Islet precursor cell (in vitro differentiated cells): ENCODE data around the gene SIRT3.
"Not testable (repeated sequence)": the region's sequence is repeated elsewhere in the genome, so short reads cannot be mapped to it uniquely, and the experiment has no call there.

Experiments used
- DNase-seq: peaks from one replicate; pipeline ENCODE4 v3.0.0-alpha.2; 2018

Gene SIRT3

DNA sequence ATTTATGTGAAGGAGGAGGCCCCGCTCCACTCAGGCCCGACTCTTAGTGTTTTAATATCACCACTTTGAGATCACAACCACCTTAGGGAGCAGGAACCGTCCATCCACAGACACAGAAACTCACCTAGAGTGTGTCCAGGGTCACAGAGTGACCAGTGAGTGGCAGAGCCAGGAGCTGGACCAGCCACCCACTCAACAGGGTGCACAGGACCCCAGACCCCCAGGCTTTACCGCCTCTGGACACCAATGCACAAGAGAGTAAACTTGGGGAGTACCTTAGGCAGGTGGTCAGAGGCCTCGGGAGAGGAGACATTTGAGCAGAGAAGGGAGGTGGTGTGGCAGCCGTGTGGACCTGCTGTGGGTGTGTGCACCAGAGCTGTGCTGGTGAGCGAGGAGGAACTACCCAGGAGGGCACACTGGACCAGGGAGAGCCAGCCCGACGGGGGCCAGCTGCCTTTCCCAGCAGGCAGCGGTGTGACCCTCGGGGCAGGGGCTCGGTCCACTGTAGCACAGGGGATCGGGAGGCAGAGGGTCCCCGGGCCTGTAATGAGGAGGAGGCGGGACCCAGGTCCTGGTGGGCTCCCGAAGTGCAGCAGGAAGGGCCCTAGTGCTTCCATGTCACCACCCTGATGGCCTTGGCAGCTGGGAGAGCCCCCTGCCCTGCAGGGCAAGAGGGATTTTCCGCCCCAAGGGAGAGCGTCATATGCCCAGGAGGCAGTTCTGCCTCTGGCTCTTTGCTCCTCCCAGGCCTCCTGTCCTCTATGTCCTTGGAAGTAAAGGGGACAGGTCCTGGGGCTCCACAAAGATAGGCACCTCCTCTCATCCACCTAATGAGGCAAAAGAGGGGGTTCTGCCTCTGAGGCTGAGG, 34.5 kb upstream of the SIRT3 start:
- no peak for DNase-seq

DNA sequence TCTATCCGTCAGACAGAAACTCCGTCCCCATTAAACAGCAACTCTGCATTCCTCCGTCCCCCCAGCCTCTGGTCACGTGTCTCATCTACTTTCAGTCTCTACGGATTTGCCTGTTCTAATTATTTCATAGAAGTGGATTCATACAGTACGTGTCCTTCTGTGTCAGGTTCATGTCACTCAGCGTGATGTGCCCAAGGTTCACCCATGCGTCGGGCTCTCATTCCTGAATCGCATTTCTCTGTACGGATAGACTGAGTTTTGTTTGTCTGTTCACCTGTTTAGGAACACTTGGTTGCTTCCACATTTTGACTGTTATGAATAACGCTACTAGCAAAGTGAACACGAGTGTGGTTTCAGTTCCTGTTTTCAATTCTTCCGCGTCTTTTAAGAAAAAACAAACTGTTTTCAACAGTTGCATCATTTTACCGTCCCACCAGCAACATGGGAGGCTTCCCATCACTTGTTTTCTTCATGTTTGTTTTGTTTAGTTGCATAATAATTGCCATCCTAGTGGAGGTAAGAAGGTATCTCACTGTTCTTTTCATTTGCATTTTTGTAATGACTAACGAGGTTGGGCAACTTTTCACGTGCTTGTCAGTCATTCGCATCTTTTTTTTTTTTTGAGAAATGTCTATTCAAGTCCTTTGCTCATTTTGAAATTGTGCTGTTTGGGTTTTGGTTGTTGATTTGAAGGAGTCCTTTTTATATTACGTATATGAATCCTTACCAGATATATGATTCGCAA, 33.2 kb upstream of the SIRT3 start:
- DNase-seq = no peak

DNA sequence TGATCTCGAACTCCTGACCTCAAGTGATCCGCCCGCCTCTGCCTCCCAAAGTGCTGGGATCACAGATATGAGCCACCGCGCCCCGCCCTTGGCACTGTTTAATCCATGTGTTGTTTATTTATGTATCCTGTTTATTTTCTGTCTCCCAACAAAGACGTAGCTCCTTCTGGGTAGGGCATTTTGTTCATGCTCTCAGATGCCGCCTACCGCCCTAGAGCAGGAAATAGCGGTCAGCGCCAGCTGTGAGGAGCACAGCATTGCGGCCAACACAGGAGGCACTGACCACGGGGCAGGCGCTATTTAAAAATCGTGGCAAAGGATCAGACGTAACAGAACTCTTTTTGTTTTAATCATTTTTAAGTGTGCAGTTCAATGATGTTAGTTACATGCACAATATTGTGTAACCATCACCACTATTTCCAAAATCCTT, 32.6 kb upstream of the SIRT3 start:
- not testable (repeated sequence) for DNase-seq

DNA sequence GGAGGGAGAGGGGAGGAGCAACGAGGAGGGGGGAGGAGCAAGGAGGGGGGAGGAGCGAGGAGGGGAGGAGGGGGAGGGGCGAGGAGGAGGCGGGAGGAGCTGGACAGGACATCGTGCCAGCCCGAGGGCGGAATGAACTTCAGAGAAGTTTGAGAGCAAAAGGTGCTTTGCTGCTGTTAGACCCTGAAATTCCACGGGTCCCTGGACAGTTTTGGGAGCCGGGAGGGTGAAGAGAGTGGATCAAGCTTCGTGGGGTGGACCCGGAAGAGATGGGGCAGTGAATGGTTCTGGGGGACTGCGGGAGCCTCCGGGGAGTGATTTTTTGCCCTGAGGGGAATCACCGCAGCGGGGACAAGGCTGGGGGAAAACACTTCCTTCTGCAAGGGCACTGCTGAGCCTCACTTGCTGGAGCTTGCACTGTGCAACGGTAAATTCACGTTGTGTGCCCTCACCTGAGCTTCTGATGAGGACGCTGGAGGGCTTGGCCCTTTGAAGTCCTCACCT, 31.4 kb upstream of the SIRT3 start:
- no peak for DNase-seq

DNA sequence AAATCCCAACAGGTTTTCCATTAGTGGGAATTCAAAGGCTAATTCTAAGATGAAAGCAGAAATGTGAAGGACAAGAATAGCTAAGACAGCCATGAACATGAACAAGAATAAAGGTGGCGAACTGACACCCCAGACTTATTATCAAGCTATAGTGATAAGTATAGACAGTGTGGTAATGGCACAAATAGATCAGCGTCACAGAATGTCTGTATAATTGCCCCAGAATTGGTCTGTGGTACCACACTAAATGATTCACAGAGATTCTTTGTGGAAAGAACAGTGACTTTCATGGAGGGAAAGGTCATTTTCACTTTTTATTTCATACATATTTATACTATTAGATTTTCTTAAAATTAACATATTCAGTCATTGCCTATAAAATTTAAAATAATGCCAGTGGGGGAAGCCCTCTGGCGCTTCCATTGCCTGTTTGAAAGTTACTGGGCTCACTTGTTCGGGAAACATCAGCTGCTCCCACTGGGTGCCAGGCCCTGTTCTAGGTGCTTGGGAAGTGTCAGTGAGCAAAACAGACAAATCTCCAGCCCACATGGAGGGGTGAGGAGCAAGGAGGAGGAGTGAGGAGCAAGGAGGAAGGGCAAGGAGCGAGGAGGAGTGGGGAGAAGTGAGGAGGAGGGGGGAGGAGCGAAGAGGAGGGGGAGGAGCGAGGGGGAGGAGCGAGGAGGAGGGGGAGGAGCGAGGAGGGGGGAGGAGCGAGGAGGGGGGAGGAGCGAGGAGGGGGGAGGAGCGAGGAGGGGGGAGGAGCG, 30.7 kb upstream of the SIRT3 start:
- no peak for DNase-seq

DNA sequence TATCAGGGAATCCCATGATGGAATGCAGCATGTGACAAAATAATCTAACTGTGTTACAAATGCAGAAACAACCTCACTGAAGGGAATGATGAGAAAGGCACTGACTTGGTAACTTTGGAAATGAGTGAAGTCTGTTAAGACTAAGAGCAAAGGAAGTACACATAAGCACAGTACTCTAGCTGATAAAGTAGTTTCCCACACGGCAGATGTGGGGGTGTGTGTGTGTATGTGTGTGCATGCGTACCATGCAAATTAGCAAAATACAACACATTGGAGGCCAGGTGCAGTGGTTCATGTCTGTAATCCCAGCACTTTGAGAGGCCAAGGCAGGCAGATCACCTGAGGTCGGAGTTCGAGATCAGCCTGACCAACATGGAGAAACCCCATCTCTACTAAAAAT, 25.5 kb upstream of the SIRT3 start:
- DNase-seq = no peak

DNA sequence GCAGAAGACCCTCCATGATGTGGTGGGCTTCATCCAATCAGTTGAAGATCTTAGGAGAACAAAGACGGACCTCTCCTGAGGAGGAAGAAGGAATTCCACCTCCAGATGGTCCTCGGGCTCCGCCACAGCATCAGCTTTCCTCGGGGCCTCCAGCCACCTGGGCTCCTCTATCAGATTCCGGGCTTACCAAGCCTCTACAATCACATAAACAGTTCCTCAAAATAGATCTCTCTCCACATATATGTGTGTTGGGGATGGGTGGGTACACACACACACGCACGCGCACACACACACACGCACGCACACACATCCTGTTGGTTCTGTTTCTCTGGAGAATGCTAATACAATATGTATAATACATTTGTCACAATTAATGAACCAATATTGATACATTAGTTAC, 23.3 kb upstream of the SIRT3 start:
- DNase-seq = no peak

DNA sequence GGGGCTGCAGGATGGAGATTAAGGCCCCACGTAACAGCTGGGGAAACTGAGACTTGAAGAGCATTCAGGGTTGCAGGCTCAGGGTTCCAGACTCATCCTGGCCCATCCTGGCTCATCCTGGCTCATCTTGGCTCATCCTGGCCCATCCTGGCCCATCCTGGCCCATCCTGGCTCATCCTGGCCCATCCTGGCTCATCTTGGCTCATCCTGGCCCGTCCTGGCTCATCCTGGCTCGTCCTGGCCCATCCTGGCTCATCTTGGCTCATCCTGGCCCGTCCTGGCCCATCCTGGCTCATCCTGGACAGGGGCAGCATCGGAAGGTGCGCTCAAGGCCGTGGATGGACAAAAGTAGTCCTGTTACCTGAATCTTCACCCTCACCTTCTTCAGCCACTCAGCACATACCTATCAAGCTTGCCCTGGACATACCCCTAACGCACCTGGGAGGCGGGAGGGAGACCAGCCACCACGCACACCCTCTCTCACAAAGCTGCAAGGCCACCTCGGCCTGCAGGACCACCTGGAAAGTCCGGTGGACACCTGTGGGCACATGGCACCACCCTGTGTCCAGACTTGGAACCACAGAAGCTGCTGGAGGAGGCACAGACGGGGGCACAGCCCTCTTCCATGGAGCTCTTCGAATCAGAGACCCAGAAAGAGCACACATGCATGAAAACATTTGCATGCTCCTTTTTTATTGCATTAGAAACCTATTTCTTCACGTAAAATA, 21.8 kb upstream of the SIRT3 start:
- no peak for DNase-seq

DNA sequence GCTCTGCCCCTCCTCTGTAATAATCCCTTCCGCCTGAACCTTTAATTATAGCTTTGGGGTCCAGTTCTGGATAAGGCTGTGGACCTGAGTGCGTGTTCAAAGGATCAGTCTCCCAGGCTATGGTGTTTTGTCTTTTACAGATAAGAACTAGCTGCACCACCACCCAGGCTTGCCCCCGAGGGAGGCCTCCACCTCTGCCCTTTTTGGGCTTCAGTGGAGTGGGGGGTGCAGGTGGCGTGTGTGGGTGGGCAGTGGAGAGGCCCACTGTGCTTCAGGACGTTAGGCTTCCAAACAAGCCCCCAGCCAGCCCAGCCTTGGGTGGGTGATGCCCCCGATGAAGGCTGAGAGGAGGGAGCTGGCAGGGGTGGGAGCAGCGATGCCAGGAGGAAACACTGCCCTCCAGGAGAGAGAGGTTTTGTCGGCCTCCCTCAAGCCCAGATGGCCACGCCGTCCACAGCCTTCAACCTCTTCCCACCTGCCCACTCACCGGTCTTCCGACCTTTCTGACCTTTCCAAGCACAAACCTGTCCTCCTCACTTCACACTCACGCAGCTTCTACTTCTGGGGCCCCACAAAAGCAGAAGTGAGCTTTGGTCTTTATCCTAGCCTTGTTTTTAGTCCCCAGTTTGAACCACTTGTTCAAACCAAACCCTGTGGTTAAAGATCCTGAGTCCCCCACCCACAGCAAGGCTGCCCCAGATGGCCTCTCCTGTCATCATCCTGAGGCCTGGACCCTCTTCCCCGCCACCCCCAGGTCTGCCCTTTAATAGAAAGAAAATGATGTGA, 21.0 kb upstream of the SIRT3 start:
- DNase-seq = no peak

DNA sequence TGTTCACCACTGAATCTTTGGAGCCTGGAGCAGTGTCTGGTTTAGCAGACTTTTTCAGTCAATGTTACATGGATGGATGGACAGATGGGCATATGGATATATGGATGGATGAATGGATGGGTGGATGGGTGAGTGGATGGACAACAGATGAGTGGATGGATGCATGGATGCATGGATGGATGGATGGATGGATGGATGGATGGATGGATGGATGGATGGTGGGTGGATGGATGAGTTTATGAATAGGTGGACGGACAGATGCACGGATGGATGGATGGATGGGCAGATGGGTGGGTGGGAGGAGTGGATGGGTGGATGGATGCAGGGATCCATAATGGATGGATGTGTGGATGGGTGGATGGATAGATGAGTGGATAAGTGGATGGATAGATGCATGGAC, 19.7 kb upstream of the SIRT3 start:
- DNase-seq = no peak

DNA sequence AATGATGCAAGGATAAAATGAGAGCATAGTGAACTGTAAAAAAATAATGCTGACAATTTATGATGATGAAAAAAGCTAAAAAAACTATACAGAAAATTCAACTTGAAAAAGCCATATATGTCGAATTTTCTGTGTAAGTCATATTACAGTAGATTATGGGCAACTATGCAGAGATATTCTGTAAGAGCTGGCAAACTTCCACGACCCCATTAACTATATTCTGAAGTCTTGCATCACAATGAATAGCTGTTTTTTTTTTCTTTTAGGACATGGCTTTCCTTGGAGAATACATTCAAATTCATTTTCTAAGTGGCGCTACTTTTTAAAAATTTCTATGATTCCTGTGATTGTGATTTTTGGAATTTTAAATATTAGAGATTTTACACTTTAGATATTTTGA, 19.0 kb upstream of the SIRT3 start:
- DNase-seq = no peak

DNA sequence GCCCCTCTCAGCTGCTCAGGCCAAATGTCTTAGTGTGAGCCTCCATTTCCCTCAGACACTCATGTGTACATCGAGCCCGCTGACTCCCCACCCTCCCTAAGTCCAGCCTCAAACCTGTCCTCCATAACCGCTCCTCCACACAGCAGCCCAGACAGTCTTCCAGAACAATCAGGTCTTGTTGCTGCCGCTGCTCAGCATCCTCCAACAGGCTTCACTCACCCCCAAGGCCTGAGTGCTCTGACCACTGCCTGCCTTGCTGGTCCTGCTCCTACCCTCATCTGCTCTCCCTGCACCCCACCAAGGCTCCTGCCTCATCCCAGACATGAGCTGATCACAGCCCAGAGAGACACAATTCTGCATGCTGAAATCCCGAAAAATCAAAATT, 17.7 kb upstream of the SIRT3 start:
- DNase-seq = no peak

DNA sequence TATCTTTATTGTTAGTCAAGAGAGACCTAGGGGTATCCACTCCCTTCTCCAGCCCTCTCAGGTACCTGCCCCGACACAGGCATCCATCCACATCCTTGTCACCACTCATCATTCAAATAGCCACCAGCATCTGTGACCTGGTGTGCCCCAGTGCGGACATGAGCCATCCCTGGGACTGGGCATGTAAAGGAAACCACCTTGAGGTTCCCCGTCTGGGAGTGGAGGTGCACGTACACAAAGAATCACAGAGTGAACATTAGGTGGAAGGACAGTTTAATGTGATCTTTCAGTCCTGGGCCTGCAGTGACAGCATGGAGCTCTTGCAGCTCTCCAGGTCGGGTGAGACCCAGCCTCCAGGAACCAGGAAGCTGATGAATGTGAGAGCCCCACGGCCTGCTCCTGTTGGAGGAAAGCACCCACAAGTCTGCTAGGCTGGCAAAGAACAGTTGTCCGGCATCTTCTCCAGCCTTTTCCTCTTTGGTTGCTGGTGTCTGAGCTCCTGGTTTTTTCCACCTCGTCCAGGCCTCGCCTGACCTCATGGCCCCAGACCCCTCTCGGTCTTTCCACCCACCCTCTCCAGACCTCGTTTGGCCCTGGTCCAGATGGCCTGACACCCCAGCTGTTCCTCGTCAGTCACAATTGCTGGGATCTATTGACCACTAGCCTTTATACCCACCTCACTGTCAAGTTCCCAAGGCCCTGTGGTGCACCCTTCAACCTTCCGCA, 17.2 kb upstream of the SIRT3 start:
- DNase-seq = no peak

DNA sequence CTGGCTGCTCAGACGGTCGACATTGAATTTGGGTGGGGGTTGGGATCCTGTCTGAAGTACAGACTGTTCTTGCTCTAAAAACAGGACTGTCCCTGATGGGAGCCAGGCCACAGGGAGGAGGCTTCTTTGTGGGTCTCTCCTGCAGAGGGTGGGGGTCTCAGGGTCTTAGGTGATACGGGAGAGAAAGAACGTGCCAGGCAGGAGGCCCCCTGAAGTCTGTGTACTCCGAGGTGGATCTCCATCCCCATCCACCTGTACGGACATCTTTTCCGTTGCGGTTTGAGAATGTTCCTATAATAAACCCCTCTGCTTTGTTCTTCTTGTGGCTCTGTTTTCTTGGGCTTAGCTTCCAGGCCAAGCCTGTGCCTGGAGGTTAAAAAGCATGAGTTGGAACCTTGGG, 16.5 kb upstream of the SIRT3 start:
- no peak for DNase-seq

DNA sequence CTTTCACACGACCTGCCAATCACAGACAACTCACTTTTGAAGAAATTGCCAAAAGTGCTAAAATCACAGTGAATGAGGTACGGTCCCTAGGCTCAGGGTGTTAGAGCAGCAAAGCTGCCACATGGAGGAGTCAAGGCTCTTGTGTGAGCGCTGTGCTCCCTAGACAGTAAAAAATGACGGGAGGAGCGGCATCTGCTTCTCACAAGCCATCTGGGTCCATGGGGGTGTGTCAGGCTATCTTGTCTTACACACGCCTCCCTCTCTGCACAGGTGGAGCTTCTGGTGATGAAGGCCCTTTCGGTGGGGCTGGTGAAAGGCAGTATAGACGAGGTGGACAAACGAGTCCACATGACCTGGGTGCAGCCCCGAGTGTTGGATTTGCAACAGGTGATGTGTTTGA, 15.4 kb upstream of the SIRT3 start:
- no peak for DNase-seq

DNA sequence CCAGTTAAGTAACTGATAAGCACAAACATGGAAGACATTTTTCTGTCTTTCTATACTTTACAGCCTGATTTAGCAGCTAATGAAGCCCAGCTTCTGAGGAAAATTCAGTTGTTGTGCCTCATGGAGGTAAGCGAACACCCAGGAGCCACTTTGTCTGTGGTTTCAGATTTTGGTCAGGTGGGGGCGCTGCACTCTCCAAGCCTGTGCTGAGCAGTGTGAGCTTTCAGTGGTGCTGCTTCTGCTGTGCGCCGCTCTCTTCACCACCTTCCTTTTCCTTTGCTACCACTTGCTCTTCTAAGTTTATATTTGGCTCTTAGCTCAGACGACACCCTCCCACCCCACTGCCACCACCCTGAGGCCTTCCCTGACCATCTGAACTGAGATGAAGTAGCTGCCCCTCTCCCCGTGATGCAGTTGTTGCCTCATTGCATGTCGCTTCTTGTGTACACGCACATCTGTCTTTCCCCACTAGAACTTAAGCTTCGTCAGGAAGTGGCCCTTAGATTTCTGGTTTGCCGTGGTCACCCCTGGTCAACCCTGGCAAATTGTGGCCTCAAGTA, 14.7 kb upstream of the SIRT3 start:
- peak; percentile 84 for DNase-seq

DNA sequence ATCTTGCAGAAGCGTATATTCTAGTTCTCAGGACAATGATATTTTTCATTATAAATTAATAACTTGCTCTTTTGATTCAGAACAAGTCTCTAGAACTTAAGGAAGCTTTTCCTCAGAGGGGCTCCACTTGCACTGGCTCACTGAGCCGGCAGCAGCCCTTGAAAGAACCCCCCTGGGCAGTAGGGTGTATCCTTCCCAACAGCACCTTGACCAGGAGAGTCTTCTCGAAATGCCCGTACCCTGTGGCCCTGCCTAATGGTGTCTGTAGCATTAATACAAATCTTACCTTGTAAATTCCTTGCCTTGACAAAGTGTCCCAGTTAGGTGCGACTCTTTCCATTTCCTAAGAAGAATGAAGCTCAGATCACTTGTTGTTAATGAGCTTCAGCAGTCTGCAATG, 14.1 kb upstream of the SIRT3 start:
- DNase-seq = no peak

DNA sequence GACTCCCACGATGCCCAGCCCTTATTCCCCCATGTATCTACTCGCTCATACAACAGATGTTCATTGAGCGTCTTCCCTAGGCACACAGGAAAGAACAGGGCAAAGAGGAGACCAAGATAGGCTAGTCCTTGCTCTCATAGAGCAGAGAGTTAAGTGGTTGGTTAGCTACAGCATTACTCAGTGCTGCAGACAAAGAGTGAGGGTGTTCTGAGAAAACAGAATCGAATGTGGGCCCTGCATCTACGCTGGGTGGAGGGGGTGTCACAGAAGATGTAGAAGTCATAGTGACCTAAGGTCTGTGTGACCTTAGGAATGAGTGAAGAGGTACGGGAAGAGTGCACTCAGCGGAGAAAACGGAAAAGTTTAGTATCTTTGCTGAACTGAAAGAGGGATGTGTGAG, 12.9 kb upstream of the SIRT3 start:
- no peak for DNase-seq

DNA sequence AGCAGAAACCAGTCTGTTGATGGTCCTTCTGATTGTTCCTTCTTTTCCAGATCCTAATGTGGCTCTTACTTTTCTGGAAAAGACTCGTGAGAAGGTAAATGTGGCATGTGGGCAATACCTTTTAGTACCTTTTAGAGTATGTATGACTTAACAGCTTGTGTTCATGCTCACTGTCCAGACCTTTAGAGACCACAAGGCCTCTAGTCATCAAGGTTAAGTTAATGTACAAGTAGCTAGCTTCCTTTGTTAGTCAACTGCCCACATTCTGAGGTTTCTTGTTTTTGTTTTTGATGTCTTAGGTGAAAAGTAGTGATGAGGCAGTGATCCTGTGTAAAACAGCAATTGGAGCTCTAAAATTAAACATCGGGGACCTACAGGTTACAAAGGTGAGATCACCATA, 8.2 kb upstream of the SIRT3 start:
- DNase-seq = no peak

DNA sequence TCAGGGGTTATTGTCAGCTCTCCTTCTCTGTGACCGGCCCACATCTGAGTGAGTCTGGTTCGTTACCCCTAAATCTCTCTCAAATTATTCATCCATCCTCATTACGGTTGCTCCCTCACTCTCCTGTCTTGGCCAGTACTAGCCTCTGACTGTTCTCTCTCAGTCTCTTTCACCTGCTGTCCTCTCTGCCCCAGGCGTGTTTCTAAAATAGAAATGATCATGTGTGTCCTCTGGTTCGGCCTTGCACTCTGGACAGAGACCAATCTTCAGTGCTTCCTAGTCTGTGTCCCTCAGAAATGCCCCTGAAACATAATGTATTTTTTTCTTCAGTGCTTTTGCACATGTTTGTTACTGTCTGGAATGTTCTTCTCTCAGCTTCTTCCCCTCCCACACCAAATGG, 5.5 kb upstream of the SIRT3 start:
- no peak for DNase-seq

DNA sequence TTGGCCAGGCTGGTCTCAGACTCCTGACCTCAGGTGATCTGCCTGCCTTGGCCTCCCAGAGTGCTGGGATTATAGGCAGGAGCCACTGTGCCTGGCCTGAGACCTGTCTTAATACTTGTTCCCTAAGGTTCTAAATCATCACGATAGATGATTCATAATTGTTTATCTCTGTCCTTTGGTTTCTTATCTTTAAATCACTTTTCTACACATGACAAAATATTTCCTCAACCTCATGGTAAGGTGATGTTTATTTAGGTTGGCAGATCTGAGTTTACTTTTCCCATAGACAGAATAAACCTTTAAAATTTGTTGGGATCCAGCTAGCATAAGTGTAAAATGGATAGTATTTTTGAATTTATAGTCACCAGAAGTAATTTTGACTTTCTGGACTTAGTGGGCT, 4.2 kb upstream of the SIRT3 start:
- DNase-seq = no peak
